SKM-1 (cell line): ENCODE measurements around the gene RARB.

Experiments used
- DNase-seq: peaks from one replicate; lab custom pipeline; 2025; ENCODE audit not compliant: unreplicated experiment; lab: John Stamatoyannopoulos, UW

Gene RARB

GRCh38 chr3:25547943-25548674, 120.0 kb downstream of the RARB start:
- no peak for DNase-seq

- no peak for DNase-seq
These were observed 120.8 kb downstream of the RARB start for GRCh38 chr3:25548836-25549235.

GRCh38 chr3:25552251-25552650, 124.2 kb downstream of the RARB start:
- DNase-seq, result no peak

GRCh38 chr3:25554376-25554775, 126.3 kb downstream of the RARB start:
- DNase-seq, result no peak

GRCh38 chr3:25555695-25556437, 127.8 kb downstream of the RARB start:
- no peak for DNase-seq

GRCh38 chr3:25556447-25556846, 128.4 kb downstream of the RARB start:
- DNase-seq, result no peak

- no peak for DNase-seq
These were observed 129.6 kb downstream of the RARB start for GRCh38 chr3:25557694-25558093.

- no peak for DNase-seq
These were observed 130.1 kb downstream of the RARB start for GRCh38 chr3:25558121-25558520.

- DNase-seq, result no peak
These were observed 130.7 kb downstream of the RARB start for GRCh38 chr3:25558796-25559195.

GRCh38 chr3:25563601-25564000, 135.5 kb downstream of the RARB start:
- no peak for DNase-seq

- no peak for DNase-seq
These were observed 136.0 kb downstream of the RARB start for GRCh38 chr3:25564075-25564474.

GRCh38 chr3:25565807-25566206, 137.7 kb downstream of the RARB start:
- no peak for DNase-seq

GRCh38 chr3:25566358-25566920, 138.4 kb downstream of the RARB start:
- DNase-seq, result no peak

GRCh38 chr3:25567388-25567787, 139.3 kb downstream of the RARB start:
- DNase-seq, result no peak

GRCh38 chr3:25567806-25568524, 139.9 kb downstream of the RARB start:
- DNase-seq, result no peak

- no peak for DNase-seq
These were observed 140.5 kb downstream of the RARB start for GRCh38 chr3:25568525-25569078.

- DNase-seq, result no peak
These were observed 143.2 kb downstream of the RARB start for GRCh38 chr3:25571285-25571684.

- no peak for DNase-seq
These were observed 144.3 kb downstream of the RARB start for GRCh38 chr3:25572336-25572735.

- DNase-seq, result no peak
These were observed 144.9 kb downstream of the RARB start for GRCh38 chr3:25572919-25573385.

- no peak for DNase-seq
These were observed 145.5 kb downstream of the RARB start for GRCh38 chr3:25573386-25574171.
